ENCODE data around the gene UNKL. TPM values are rescaled to one million over a fixed set of nuclear protein-coding genes. Genes with fewer than 3 reads are reported as not detected.
A peak's percentile ranks its signal among the peaks of the same experiment; 100 is the strongest.
"Not testable (repeated sequence)": the region's sequence is repeated elsewhere in the genome, so short reads cannot be mapped to it uniquely, and the experiment has no call there.

The UNKL gene
- total and polyA plus RNA-seq, 2 experiments from 2014 or later = 16.5 to 35.7 TPM

- Histone ChIP-seq H3K27ac (no peak within 1 kb of the TSS), H3K27me3 (peaks cover 78% of the 10 kb centered on the region), H3K4me3 (peak within 1 kb of the TSS; percentile 16), H3K9me3 (ENCODE audit: low read depth) (no peaks in the 10 kb centered on the region), H3K4me1 (ENCODE audit: low read depth) (no peaks in the 10 kb centered on the region), H3K36me3 (no peaks in the 10 kb centered on the region)
- peak; percentile 25 to 52 for DNase-seq (ENCODE audit: low read depth in 1 of 2, low spot score in 1 of 2)
- TF ChIP-seq CTCF (IDR thresholded peaks at IDR 0.05; ENCODE audit: low read depth, low read length) = no peak
Measured at GRCh38 chr16:1333149-1333812, 81.2 kb downstream of the UNKL start, which contains the start of gene BAIAP3. BAIAP3 (plus strand) TSS chr16:1333645; CDS start chr16:1338550, 4,905 bp downstream.

- H3K27me3 ChIP-seq = peaks cover 73% of the 10 kb centered on the region
- no peak for TF ChIP-seq CTCF (IDR thresholded peaks at IDR 0.05; ENCODE audit: low read depth, low read length)
- no peak overlapping the region for H3K4me3 ChIP-seq
- H3K27ac ChIP-seq = no peak overlapping the region
- no peak for DNase-seq (ENCODE audit: low read depth in 1 of 2, low spot score in 1 of 2)
- H3K4me1 ChIP-seq (ENCODE audit: low read depth) = no peaks in the 10 kb centered on the region
- no peaks in the 10 kb centered on the region for H3K36me3 ChIP-seq
- H3K9me3 ChIP-seq (ENCODE audit: low read depth) = no peaks in the 10 kb centered on the region
Measured at GRCh38 chr16:1332618-1333148, 81.8 kb downstream of the UNKL start.

GRCh38 chr16:1331712-1332617 lies 82.5 kb downstream of the UNKL start:
- Histone ChIP-seq H3K36me3 (no peaks in the 10 kb centered on the region), H3K9me3 (ENCODE audit: low read depth) (no peaks in the 10 kb centered on the region), H3K27me3 (peaks cover 66% of the 10 kb centered on the region), H3K4me3 (no peak overlapping the region), H3K4me1 (ENCODE audit: low read depth) (no peaks in the 10 kb centered on the region), H3K27ac (no peak overlapping the region)
- DNase-seq (ENCODE audit: low read depth in 1 of 2, low spot score in 1 of 2) = peak in 1 of 2 donors; percentile 77
- TF ChIP-seq CTCF (IDR thresholded peaks at IDR 0.05; ENCODE audit: low read depth, low read length) = no peak

GRCh38 chr16:1330931-1331711 lies 83.4 kb downstream of the UNKL start:
- no peak for DNase-seq (ENCODE audit: low read depth in 1 of 2, low spot score in 1 of 2)
- H3K27me3 ChIP-seq = peaks cover 58% of the 10 kb centered on the region
- no peaks in the 10 kb centered on the region for H3K4me1 ChIP-seq (ENCODE audit: low read depth)
- H3K4me3 ChIP-seq = no peak overlapping the region
- H3K9me3 ChIP-seq (ENCODE audit: low read depth) = no peaks in the 10 kb centered on the region
- no peak overlapping the region for H3K27ac ChIP-seq
- no peaks in the 10 kb centered on the region for H3K36me3 ChIP-seq
- TF ChIP-seq CTCF (IDR thresholded peaks at IDR 0.05; ENCODE audit: low read depth, low read length) = no peak

- H3K36me3 ChIP-seq = no peaks in the 10 kb centered on the region
- H3K4me1 ChIP-seq (ENCODE audit: low read depth) = no peaks in the 10 kb centered on the region
- H3K4me3 ChIP-seq = no peak overlapping the region
- H3K9me3 ChIP-seq (ENCODE audit: low read depth) = no peaks in the 10 kb centered on the region
- no peak for DNase-seq (ENCODE audit: low read depth in 1 of 2, low spot score in 1 of 2)
- H3K27me3 ChIP-seq = peaks cover 50% of the 10 kb centered on the region
- TF ChIP-seq CTCF (IDR thresholded peaks at IDR 0.05; ENCODE audit: low read depth, low read length) = peak; percentile 48
- no peak overlapping the region for H3K27ac ChIP-seq
Measured at GRCh38 chr16:1330260-1330914, 84.1 kb downstream of the UNKL start.

- not testable (repeated sequence) for H3K27ac ChIP-seq; H3K9me3 ChIP-seq (ENCODE audit: low read depth); DNase-seq (ENCODE audit: low read depth in 1 of 2, low spot score in 1 of 2); H3K36me3 ChIP-seq; H3K4me1 ChIP-seq (ENCODE audit: low read depth); H3K4me3 ChIP-seq
- H3K27me3 ChIP-seq = peaks cover 36% of the 10 kb centered on the region
Measured at GRCh38 chr16:1328961-1329360, 85.5 kb downstream of the UNKL start.

GRCh38 chr16:1328136-1328535 lies 86.4 kb downstream of the UNKL start:
- not testable (repeated sequence) for H3K4me1 ChIP-seq (ENCODE audit: low read depth); DNase-seq (ENCODE audit: low read depth in 1 of 2, low spot score in 1 of 2); H3K27ac ChIP-seq; H3K36me3 ChIP-seq; H3K4me3 ChIP-seq; H3K9me3 ChIP-seq (ENCODE audit: low read depth)
- peaks cover 28% of the 10 kb centered on the region for H3K27me3 ChIP-seq

Measured in cardiac muscle cell (in vitro differentiated cells and primary cell).